GM23248 (cell line): Measurements from ENCODE around the gene HEATR1. TPM values are rescaled to one million over a fixed set of nuclear protein-coding genes. Genes with fewer than 3 reads are reported as not detected.

Source experiments
- DNase-seq: peaks from one replicate; pipeline ENCODE4 v3.0.0-alpha.2; 2015
- H2AFZ ChIP-seq: fragments of 200-600 bp; sonication (generic); 2 replicates; pipeline ENCODE4 v1.6.1; 2016; ENCODE audit warnings: antibody characterized with exemption
- H3F3A ChIP-seq: fragments of 200-600 bp; sonication (generic); 2 replicates; pipeline ENCODE4 v1.6.1; 2016; ENCODE audit warnings: mild to moderate bottlenecking, antibody characterized with exemption, mixed run types; ENCODE audit not compliant: insufficient read depth
- H3K27ac ChIP-seq: fragments of 200-600 bp; sonication (generic); 2 replicates; pipeline ENCODE4 v1.5.1; 2016; ENCODE audit warnings: mild to moderate bottlenecking
- H3K27me3 ChIP-seq: fragments of 200-600 bp; sonication (generic); replicated peaks from 2 replicates; pipeline ENCODE4 v1.6.1; 2016; ENCODE audit warnings: mild to moderate bottlenecking; ENCODE audit not compliant: insufficient read depth
- H3K36me3 ChIP-seq: fragments of 200-600 bp; sonication (generic); 2 replicates; pipeline ENCODE4 v1.6.1; 2016; ENCODE audit warnings: low read depth, mild to moderate bottlenecking
- H3K4me1 ChIP-seq: fragments of 200-600 bp; sonication (generic); 2 replicates; pipeline ENCODE4 v1.6.1; 2016; ENCODE audit warnings: mild to moderate bottlenecking; ENCODE audit not compliant: insufficient read depth
- H3K4me2 ChIP-seq: fragments of 200-600 bp; sonication (generic); one replicate; pipeline ENCODE4 v1.6.1; 2016; ENCODE audit warnings: mild to moderate bottlenecking; ENCODE audit not compliant: unreplicated experiment
- H3K4me3 ChIP-seq: fragments of 200-600 bp; sonication (generic); 2 replicates; pipeline ENCODE4 v1.5.1; 2016; ENCODE audit warnings: mild to moderate bottlenecking
- H3K79me2 ChIP-seq: fragments of 200-600 bp; sonication (generic); 2 replicates; pipeline ENCODE4 v1.6.1; 2016; ENCODE audit warnings: mild to moderate bottlenecking; ENCODE audit not compliant: insufficient read depth
- H3K9ac ChIP-seq: fragments of 200-600 bp; sonication (generic); 2 replicates; pipeline ENCODE4 v1.6.1; 2016; ENCODE audit warnings: mild to moderate bottlenecking
- H3K9me2 ChIP-seq: fragments of 200-600 bp; sonication (generic); 2 replicates; pipeline ENCODE4 v1.6.1; 2016; ENCODE audit warnings: mixed run types, mild to moderate bottlenecking, moderate library complexity; ENCODE audit not compliant: insufficient read depth
- H3K9me3 ChIP-seq: fragments of 200-600 bp; sonication (generic); one replicate; pipeline ENCODE4 v1.6.1; 2017; ENCODE audit warnings: low read depth
- H4K20me1 ChIP-seq: fragments of 200-600 bp; sonication (generic); 2 replicates; pipeline ENCODE4 v1.6.0; 2016; ENCODE audit not compliant: insufficient read depth
- EZH2 ChIP-seq: fragments of 200-600 bp; sonication (generic); IDR thresholded peaks from 2 replicates; pipeline ENCODE4 v1.6.1; 2018; ENCODE audit warnings: antibody characterized with exemption, mild to moderate bottlenecking; ENCODE audit not compliant: insufficient read depth, poor library complexity, severe bottlenecking
- EZH2phosphoT487 ChIP-seq: fragments of 200-600 bp; sonication (generic); IDR thresholded peaks from 2 replicates; pipeline ENCODE4 v1.6.1; 2018; ENCODE audit warnings: antibody characterized with exemption, moderate library complexity, mild to moderate bottlenecking, low read depth; ENCODE audit not compliant: insufficient read depth
- WGBS, 2 experiments: methylation state at CpG; one replicate each; pipeline ENCODE4 v1.1.6; 2015 to 2017; ENCODE audit warnings: low lambda C conversion rate in 2 of 2, low coverage in 1 of 2; ENCODE audit errors: missing lambda C conversion rate in 2 of 2; 5-methylcytosine and 5-hydroxymethylcytosine counted together
- in situ Hi-C: fragments of 300-500 bp; cut with MboI; formaldehyde crosslinking; loops from 2 replicates; pipeline ENCODE4 v1.15.0; 2020
- polyA plus RNA-seq: library from polyadenylated mRNA; unstranded; fragments of >200 nt; fragmentation: Nextera tagmentation; extraction: Ambion mirVana; gene quantifications from 2 replicates; pipeline ENCODE4 v1.2.1, GENCODE V29; 2016
- total RNA-seq: library from RNA; depleted of rRNA; stranded (reverse); fragments of >200 nt; shearing (Covaris generic); gene quantifications from 2 replicates; pipeline ENCODE4 v1.2.3, GENCODE V29; 2014

Gene HEATR1
- total and polyA plus RNA-seq, 2 experiments from 2014 or later = 15.7 to 24.0 TPM

DNA sequence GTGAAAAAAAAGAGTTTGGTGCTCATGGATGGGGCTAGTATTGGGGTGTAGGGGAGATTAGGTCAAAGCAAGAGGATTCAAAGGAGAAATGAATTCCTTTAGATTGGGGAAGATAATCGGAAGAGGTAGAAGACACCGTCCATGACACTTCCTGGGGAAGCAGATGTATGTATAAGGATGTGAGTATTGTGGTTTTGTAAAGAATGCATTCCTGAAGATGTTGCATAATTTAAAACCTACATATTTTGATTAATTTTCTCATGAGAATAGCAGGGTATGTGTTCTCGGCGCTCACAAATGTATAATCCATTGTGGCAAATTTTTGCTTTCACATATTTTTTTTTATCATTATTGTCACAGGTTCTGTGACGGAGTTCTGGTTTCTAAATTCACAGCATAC, 86.0 kb downstream of the HEATR1 start:
- in situ Hi-C loops = no loop called here
- peaks cover 7% of the 10 kb centered on the region; the same call in 1 of the 2 replicates for H3F3A ChIP-seq
- H2AFZ ChIP-seq = no peak overlapping the region
- TF ChIP-seq EZH2phosphoT487 (no peak), EZH2 (no peak)
- H3K4me2 ChIP-seq = no peak overlapping the region
- H3K36me3 ChIP-seq = no peaks in the 10 kb centered on the region
- no peak overlapping the region for H3K9ac ChIP-seq
- H3K9me2 ChIP-seq = no peaks in the 10 kb centered on the region
- peaks cover 8% of the 10 kb centered on the region for H3K4me1 ChIP-seq
- H3K27me3 ChIP-seq = no peaks in the 10 kb centered on the region
- no peaks in the 10 kb centered on the region for H4K20me1 ChIP-seq
- no peak overlapping the region for H3K4me3 ChIP-seq
- DNase-seq = no peak
- 63 to 68% methylated on average over 5 of the region's 5 CpGs for WGBS, 2 experiments
- H3K79me2 ChIP-seq = no peaks in the 10 kb centered on the region
- H3K27ac ChIP-seq = no peak overlapping the region
- no peaks in the 10 kb centered on the region for H3K9me3 ChIP-seq

DNA sequence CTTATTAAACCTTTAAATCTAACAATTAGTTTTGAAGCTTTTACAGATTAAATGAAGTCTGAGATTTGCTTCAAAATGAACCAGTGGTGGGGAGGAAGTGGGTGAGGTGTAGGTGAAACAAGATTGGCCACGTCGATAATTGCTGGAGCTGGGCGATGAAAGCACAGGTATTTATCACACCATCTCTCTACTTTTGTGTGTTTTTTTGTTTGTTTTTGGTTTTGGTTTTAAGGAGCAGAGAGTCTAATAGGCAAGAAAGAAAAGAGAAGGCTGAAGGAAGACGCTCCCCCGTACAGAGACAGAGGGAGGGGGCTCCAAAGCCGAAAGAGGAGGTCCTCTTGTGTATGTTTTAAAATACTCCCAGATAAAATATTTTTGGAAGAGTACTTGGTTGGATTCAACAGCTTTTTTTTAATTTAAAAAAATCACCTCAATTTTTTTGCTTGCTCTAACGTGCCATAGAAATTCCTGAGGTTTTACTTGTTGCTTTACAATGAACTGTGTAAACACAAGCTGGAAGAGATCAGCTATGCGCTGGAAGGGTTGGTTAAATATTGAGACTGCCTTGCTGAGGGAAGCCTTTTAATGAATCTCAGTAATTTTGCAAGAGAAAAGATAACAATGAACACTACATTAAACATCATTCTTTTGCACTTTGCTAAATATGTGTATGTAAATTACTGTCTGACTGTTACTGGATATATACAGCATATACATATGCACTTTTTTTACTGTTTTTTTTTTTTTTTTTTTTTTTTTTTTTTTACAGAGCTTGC, 87.2 kb downstream of the HEATR1 start:
- 27 to 29% methylated on average over 8 of the region's 8 CpGs for WGBS, 2 experiments
- no peak overlapping the region for H3K9ac ChIP-seq
- H3F3A ChIP-seq = no peaks in the 10 kb centered on the region
- H3K4me1 ChIP-seq = peaks cover 8% of the 10 kb centered on the region
- no peaks in the 10 kb centered on the region for H3K9me3 ChIP-seq
- no peaks in the 10 kb centered on the region for H4K20me1 ChIP-seq
- in situ Hi-C loops = no loop called here
- H3K9me2 ChIP-seq = no peaks in the 10 kb centered on the region
- H3K4me3 ChIP-seq = no peak overlapping the region
- H3K27me3 ChIP-seq = no peaks in the 10 kb centered on the region
- no peak for TF ChIP-seq EZH2
- TF ChIP-seq EZH2phosphoT487 = no peak
- H3K79me2 ChIP-seq = no peaks in the 10 kb centered on the region
- H3K4me2 ChIP-seq = peak overlapping the region; percentile 23
- no peak overlapping the region for H3K27ac ChIP-seq
- H2AFZ ChIP-seq = no peak overlapping the region; the same call in 1 of the 2 replicates
- peak; percentile 64 for DNase-seq
- no peaks in the 10 kb centered on the region for H3K36me3 ChIP-seq

GRCh38 chr1:236515443-236515958, 88.8 kb downstream of the HEATR1 start:
- H4K20me1 ChIP-seq = no peaks in the 10 kb centered on the region
- H3K4me2 ChIP-seq = no peak overlapping the region
- 62 to 69% methylated on average over 4 of the region's 4 CpGs for WGBS, 2 experiments
- no peaks in the 10 kb centered on the region for H3K79me2 ChIP-seq
- H3K9me3 ChIP-seq = no peaks in the 10 kb centered on the region
- TF ChIP-seq EZH2phosphoT487 (no peak), EZH2 (no peak)
- H3K36me3 ChIP-seq = no peaks in the 10 kb centered on the region
- H3K27me3 ChIP-seq = no peaks in the 10 kb centered on the region
- no peak for DNase-seq
- no peak overlapping the region for H3K27ac ChIP-seq
- no peaks in the 10 kb centered on the region for H3F3A ChIP-seq
- no peaks in the 10 kb centered on the region for H3K9me2 ChIP-seq
- H3K4me1 ChIP-seq = peaks cover 8% of the 10 kb centered on the region
- in situ Hi-C loops = no loop called here
- H2AFZ ChIP-seq = no peak overlapping the region
- H3K4me3 ChIP-seq = no peak overlapping the region
- H3K9ac ChIP-seq = no peak overlapping the region

DNA sequence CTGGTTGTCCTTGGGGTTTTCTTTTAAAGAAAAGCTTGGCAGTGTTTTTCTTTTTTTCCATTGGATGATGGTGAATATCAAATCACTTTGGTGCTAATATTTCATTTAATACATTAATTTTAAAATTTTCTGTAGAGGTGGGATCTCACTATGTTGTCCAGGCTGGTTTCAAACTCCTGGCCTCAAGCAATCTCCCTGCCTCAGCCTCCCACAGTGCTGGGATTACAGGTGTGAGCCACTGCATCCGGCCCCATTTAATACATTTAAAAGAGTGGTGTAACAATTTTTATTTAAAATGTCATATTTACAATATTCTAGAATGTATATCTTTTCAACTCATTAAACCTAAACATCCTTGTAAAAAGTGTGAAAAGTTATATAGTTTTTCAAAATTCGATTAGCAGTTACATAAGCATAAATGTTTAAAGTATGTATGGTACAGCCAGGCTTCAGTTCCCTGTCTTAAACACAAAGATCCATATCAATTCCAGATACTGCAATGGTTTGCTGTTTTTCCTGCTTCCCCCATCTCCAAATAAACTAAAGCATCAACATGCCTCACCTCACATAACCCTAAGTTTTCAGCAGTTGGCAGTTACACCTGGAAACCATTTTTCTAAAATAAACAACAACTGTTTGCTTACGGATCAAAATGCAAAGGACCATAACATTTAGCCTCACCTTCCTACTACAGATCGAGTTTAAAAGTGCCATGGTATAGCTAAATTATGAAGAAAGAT, 89.4 kb downstream of the HEATR1 start:
- in situ Hi-C loops = no loop called here
- no peak for DNase-seq
- Histone ChIP-seq H3K27ac (no peak overlapping the region), H3K4me3 (no peak overlapping the region), H3F3A (no peaks in the 10 kb centered on the region), H3K79me2 (no peaks in the 10 kb centered on the region), H3K36me3 (no peaks in the 10 kb centered on the region), H4K20me1 (no peaks in the 10 kb centered on the region), H2AFZ (no peak overlapping the region), H3K9me3 (no peaks in the 10 kb centered on the region), H3K4me2 (no peak overlapping the region), H3K27me3 (no peaks in the 10 kb centered on the region), H3K4me1 (peaks cover 8% of the 10 kb centered on the region), H3K9ac (no peak overlapping the region), H3K9me2 (no peaks in the 10 kb centered on the region)
- 55 to 59% methylated on average over 4 of the region's 4 CpGs for WGBS, 2 experiments
- TF ChIP-seq EZH2 (no peak), EZH2phosphoT487 (no peak)
